NK-92 (cell line): ENCODE data around the gene TSPAN11.

ENCODE experiments used
- DNase-seq: peaks from one replicate; lab custom pipeline; 2025; ENCODE audit not compliant: unreplicated experiment; lab: John Stamatoyannopoulos, UW

TSPAN11 gene

DNA sequence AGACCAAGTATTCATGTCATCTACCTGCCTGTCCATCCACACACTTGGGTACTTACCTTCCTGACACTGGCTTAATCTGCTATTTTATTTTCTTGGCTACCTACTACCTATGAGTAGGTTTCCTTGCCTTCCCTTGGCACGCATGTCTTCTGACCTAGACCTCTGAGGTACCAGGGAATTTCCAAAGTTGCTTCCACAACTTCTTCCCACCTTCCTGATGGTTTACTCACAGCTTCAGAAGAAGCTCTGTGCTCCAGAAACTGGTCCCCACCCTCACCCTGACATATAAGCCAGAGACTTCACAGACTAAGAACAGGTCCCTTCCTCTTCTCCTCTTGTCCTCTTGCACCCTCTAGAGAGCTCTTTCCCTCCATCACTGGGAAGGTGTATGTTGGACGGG, 111.4 kb downstream of the TSPAN11 start:
- no peak for DNase-seq

DNA sequence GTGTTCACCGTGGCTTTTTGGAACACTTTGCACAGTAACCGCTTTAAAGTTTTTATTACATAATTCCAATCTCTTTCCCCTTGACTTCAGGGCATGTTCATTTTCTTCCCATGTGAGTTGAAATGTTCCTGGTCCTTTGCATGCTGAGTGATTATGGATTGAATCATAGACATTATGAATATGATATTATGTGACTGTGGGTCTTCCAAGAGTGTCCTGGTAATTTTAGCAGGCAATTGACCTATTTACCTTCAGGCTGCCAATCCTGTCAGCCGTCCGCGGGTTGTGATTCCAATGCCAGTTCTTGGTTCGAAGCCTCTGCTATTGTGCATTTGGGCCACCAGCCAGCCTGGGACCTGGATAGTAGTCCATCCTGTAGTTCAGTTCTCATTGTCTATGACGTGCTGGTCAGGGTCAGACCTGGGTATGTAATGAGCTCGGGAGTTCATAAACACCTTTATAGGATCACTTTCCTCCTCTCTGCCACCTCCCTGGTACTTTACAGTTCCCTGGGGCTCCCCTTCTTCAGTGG, 114.6 kb downstream of the TSPAN11 start:
- no peak for DNase-seq
